Hematopoietic multipotent progenitor cell treated with erythropoietin and hydrocortisone succinate and interleukin-3 and kit ligand, for 4 days (in vitro differentiated cells): ENCODE measurements around the gene SLC5A11.
"Not testable (repeated sequence)": the region's sequence is repeated elsewhere in the genome, so short reads cannot be mapped to it uniquely, and the experiment has no call there.

Source experiments
- DNase-seq: peaks from one replicate; pipeline ENCODE4 v3.0.0-alpha.2; 2015

Gene SLC5A11, protein sequence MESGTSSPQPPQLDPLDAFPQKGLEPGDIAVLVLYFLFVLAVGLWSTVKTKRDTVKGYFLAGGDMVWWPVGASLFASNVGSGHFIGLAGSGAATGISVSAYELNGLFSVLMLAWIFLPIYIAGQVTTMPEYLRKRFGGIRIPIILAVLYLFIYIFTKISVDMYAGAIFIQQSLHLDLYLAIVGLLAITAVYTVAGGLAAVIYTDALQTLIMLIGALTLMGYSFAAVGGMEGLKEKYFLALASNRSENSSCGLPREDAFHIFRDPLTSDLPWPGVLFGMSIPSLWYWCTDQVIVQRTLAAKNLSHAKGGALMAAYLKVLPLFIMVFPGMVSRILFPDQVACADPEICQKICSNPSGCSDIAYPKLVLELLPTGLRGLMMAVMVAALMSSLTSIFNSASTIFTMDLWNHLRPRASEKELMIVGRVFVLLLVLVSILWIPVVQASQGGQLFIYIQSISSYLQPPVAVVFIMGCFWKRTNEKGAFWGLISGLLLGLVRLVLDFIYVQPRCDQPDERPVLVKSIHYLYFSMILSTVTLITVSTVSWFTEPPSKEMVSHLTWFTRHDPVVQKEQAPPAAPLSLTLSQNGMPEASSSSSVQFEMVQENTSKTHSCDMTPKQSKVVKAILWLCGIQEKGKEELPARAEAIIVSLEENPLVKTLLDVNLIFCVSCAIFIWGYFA

DNA sequence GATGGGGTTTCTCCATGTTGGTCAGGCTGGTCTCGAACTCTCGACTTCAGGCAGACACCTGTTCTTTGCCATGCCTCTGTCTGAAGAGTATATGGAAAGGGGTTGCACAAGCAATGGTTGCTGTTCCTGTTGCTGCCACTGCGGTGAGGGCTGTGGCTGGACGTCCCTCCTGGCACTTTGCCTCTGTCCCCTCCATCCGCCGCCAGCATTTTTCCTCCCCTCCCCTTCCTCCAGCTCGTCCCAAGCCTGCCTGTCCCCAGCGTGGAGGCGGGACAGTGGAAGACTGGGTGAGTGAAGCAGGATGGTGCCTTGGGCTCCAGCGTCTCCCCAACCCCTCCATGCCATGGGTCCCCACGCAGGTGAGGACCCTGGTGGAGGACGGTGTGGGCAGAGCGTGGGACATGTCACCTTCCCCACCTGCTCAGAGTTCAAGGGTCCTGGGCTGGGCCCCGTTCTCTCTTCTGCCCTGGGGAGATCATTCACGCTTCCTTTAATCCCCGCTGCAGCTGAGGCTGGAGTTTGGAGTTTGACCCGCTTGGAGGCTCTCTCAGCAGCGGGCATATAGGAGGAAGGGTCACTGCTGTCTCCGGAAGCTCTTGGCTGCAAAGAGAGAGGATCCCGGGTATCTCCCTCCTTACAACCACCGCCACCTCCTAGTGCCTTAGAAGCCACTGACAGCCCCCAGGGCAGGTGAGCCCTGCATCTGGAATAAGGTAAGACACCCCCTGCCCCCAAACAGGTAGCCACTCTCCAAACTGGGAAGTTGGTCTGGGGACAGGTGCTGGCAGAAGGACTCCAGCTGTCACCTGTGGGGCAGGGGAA is at the start of gene SLC5A11:
Gene SLC5A11 (plus strand): TSS at position 238 of the 822 bp plus-strand sequence. CDS start 12,681 bp downstream, outside the sequence.
- DNase-seq = no peak

DNA sequence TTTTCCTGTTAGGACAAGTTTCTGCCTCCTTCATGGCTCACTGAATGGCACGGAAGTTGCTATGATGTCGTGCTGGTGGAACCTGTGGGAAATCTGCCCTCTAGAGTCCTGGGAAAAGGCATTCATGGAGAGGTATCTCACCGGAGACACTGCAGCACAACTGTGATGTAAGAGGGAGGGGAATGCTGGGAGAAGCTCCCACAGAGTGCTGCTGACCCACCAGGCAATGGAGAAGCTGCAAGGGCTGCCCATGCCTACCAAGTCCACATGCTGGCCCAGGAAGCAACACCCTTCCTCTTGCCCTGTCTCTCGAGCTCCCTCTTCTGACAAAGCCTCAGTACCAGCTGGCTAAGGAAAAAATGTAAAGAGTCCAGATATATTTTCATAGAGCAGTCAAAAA is 45.2 kb upstream of the SLC5A11 start:
- peak; percentile 24 for DNase-seq

DNA sequence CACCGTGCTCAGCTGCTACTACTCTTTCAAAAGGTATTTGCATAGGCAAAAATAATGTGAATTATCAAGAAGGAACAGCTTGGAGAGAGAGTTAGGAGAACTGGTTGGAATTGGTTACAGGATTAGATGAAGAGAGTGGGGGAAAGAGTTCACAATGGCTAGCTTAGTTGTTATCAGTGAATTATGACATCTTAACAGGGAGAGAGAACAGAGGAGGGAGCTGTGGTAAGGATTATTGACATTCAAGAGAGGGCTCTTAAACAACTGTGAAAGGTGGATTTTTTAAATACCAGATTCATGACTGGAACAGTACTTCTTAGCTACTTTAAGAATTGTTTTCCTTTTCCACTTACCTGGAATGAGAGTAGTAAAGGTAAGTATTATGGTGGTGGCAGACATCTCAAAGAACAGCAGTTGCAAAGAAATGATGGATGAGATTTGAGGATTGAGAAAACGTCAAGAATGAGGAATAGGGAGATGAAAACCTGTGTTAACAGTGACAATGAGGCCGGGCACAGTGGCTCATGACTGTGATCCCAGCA is 43.9 kb upstream of the SLC5A11 start:
- DNase-seq = no peak

DNA sequence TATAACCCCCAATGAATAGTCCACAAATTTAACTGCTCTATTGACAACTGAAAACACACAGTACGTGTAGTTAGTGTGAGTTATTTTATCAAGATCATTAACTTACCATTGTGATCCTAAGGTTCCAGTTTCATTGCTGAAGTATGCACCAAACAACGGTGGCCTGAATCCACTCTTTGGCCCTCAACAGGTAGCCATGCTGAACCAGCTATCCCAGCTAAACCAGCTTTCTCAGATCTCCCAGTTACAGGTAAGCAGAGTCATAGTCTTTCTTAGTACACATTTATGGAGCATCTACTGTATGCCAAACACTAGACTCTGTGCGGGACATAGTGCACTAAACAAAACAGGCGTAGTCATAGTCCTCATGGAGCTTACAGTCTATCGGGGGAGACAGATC is 40.3 kb upstream of the SLC5A11 start:
- DNase-seq = no peak

DNA sequence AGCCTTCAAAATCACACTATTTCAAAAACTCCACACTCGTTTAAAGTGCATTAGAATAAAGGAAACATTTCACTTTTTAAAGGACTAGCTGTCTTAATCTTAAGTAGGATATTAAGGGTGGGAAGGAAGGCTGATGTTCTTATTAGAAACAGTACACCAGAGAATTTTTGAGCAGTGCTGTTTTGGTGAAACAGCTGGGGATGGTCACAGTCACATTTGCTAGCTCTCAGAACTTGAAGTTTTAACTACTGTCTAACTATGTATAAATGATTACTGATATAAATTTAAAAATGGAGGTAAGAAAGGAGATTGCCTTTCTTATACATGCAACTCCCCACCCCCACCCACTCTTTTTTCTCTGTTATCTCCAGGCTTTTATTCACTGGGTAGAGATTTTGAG is 38.5 kb upstream of the SLC5A11 start:
- no peak for DNase-seq

DNA sequence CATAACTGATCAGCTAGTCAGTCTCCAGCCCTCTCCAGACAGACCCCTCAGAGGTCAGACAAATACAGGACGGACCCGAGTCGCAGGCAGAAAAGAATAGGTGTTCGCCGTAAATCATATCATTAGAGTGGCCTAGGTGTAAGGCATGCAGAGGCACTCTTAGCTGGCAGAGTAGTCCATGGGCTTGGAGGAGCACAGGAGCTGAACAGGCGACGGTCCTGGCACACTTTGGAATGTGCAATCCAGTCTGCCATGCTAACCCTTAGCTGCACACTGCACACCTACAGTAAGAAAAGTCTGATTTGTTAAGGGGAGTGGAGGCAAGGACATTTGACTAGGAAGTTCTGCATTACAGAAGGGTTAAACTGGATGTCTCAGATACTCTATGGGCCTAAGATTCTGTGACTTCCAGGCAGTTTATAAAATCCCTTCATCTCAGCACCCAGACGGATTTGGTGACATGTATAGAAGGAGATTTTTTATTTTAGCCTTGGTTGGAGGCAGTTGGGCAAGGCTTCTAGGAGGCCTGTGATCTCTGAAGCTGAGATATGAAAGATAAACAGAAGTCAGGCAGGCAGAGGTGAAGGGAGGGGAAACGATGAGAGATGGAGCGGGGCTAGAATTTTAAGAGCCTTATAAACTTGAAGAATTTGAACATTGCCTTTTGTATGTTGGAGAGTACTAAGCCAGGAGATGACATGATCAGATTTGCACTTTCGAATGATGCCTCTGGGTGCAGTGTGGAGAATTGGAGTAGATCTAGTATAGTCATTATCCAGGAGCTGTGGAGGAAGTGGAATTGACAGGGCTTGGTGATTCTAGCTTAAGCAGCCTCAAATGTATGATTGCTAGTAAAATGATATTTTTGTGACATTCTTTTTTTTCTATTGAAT is 34.6 kb upstream of the SLC5A11 start:
- peak; percentile 10 for DNase-seq

DNA sequence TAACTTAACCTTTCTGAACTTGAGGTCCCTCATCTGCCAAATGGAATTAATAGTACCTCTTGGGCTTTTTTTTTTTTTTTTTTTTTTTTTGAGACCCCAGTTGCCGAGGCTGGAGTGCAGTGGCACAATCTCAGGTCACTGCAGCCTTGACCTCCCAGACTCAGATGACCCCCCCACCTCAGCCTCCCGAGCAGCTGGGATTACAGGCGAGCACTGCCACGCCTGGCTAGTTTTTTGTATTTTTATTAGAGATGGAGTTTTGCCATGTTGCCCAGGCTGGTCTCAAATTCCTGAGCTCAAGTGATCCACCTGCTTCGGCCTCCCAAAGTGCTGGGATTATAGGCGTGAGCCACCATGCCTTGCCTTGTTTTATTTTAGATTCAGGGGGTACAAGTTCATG is 33.0 kb upstream of the SLC5A11 start:
- DNase-seq = not testable (repeated sequence)

DNA sequence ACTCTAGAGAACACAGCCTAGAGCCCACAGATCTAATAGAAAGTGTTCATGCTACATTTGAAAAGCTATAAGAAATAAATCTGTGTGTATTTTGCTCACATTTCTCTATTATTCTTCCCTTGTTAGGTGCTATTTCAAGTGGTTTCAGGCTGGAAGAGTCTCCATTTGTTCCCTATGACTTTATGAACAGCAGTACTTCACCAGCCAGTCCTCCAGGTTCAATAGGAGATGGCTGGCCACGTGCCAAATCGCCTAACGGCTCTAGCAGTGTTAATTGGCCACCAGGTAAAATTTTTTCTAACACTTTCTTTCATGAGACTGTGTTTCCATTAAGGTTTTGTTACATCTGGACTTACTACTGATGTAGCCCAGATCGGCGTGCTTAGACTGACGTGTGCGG is 30.7 kb upstream of the SLC5A11 start:
- no peak for DNase-seq

DNA sequence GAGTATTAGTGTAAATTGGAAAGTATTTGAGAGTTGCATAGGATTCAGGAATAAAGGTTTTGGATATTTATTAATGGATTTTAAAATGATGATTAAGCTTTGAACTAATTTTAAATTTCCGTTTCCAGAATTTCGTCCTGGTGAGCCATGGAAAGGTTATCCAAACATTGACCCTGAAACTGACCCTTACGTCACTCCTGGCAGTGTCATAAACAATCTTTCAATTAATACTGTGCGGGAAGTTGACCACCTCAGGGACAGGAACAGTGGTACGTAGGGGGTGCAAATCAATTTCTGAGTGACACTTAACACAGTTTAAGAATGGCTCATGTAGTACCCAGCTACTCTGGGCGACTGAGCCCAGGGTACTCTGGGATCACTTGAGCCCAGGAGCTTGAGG is 29.1 kb upstream of the SLC5A11 start:
- no peak for DNase-seq

DNA sequence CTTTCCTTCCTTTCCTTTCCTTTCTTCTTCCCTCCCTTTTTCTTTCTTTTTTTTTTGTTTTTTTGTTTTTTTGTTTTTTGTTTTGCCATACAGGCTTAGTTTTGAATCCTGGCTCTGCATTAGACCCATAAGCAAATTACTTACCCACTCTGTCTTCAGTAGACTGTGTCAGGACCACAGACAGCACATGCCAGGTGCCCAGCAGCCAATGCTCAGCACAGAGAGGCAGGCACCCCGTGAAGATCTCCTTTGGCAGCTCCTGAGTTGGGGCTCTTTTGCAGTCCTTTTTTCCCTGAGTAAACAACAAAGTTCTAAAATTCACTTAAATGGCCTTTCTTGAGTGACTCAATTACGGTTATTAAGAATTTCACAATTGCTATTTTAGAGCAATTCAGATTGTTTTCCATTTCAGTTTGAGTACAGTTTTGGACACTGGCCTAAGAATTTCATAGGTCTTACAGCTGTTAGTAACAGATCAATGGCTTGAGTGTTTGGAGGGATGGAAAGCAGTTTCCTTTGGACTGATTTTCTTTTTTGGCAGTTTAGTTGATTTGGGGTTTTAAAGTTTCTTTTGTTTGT is 26.2 kb upstream of the SLC5A11 start:
- DNase-seq = no peak

DNA sequence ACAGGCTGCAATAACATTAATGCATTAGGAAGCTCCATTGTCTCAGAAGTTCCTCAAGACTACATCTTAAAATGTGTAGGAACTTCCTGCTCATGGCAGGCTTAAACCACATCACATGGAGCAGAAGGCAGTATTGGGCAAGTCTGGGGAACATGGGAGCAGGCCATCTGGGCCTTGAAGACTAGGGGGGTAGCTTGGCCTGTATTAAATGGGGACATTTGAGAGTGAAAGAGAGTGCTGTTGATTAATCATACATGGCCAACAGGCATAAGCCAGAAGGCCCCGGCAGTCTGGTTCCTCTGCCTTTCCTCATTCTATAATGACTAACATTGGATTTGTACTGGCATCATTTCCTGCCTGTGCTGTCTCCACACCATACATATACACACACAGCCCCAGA is 25.2 kb upstream of the SLC5A11 start:
- DNase-seq = peak; percentile 10

DNA sequence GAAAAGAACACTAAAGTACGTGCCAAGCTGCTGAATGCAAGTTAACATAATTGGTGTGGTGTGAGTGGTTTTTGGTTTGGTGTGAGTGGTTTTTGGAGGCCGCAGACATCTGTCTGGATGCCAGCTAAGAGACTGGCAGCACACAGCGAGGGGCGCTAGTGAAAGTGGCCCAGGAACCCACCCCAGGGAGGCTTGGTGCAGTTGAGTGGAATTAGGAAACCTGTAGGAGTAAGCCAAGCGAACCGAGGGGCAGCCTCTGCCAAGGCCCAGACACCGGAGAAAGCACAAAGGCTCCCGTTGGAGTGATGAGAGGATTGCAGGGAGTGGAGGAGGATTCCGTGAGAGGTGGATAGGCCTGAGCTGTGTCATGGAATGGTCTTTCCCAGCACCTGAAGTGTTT is 24.6 kb upstream of the SLC5A11 start:
- DNase-seq = no peak

DNA sequence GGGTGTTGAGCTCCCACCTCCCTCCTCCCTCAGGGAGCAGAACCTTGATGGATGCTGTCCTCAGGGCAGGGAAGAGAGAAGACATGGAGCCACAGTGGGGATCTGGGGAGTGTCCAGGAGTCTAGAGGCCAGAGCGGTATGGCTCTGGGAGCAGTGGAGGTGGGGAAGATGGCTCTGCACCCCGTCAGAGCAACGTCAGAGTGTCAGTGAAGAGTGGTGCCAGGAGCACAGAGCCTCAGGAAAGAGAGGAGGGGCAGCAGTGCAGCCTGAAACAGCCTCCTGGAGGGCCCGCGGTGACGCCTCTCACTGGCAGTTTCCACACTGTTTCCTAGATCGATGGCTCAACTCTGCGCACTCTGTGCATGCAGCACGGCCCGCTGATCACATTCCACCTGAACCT is 23.2 kb upstream of the SLC5A11 start:
- DNase-seq = no peak

DNA sequence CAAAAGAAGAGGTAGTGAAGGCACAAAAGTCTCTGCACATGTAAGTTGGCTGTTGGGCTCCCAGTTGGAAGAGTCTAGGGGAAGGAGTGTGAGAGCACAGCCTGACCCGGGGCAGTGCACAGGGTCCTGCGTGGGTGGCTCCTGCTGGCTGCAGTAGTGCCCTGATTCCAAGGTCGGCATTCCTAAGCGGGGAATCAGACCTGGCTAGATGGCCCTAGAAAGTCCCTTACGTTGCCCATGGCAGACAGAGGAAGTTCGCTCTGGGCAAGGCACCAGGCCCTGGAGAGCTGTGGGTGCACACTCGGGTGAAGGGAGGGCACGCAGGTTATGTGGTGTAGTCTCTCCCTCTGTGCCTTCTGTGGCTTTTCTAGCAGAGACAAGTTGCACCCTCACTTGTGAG is 22.8 kb upstream of the SLC5A11 start:
- DNase-seq = no peak

DNA sequence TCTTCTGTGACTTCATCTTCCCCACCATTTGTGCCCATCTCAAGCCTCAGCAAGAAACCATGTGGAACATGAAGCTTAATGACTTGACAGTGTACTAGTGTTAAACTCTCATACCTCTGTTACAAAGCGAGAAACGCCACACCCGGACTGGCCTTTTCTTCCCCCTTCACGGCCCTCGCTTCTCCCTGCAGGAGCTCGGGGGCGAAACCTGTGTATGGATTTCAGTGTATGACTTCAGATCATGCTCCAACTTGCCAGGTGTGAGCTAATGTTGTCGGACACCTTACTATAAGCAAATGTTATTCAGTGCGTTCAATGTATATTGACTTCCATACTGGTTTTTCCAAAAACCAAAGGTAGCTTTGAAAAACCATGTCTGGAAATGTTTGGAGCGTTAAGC is 20.1 kb upstream of the SLC5A11 start:
- DNase-seq = no peak

DNA sequence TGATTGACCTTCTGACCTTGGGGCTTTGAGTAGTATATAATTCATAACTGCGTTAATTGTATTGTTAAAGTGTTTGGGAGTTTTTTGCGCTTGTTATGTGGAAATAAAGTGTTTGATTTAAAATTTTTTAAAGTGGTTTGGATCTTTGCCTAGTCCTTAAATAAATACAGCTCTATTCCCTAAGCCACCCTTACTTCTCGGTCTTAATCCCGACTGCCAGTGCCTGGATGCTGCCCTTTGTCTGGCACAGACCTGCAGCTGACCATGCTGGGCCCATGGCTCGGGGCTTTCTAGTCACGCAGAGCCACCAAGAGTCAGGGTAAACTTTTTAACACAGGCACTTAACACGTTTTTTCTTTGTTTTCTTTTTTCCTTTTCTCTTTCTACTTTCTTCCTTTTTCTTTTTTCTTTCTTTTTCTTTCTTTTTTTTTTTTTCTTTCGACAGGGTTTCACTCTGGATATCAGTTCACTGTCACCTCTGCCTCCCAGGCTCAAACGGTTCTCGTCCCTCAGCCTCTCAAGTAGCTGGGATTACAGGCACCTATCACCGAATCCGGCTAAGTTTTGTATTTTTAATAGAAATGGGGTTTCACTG is 19.6 kb upstream of the SLC5A11 start:
- no peak for DNase-seq

DNA sequence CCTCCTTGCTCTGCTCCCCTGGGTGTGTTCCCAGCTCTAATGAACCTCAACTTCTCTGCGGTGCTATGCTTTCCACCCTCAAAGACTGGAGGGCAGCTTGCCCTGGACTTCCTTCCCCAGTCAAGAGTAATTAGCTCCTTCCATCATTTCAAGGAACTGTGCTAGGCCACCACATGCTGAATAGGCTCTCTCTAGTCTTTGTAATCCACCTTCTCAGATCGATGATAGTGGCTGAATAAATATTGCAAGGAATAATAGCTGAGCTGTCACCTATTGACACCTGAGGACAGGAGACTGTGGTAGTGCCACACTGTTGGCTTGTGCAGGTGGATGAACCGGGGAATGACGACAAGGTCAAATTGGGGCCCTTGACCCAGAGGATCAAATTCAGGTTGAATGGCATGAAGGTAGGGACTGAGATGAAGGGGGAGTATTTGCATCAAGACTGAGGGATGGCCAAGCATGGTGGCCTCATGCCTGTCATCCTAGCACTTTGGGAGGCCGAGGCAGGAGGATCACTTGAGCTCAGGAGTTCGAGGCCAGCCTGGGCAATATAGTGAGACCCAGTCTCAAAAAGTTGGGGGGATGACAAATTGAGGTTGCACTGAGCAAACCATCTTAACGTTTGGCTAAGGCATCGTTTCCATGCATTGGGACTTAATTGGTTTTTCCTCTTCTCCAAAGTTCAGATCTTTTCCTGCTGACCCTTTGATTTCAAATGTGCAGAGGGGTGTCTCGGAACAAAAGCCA is 18.8 kb upstream of the SLC5A11 start:
- no peak for DNase-seq

DNA sequence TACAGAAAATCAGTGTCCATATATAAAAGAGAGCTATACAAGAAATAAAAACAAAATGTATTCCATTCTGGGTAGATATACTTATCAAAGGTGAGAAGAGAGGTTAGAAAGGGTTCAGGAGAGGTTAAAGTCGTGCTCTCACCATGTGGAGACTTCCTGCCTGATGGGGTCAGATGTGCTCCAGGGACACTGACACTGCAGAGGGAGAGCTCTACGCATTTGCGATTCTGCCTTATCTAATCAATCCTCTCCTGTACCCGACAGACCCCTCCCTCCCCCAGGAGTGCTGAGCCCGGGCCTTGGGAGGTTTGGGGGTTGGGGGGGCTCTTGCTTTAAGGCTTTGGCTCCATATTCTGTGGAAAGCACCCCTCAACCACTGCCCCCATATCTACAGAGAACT is 16.6 kb upstream of the SLC5A11 start:
- peak; percentile 23 for DNase-seq

DNA sequence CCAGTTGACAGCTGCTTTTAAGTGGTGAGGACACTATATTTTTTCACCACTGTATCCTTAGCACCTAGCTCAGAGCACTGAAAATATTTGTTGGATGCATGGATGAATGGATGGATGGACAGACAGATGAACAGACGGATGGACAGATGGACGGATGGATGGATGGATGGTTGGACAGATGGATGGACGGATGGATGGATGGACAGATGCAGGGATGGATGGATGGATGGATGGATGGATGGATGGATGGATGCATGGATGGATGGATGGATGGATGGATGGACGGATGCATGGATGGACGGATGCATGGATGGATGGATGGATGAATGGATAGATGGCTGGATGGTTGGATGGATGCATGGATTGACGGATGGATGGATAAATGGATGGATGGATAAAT is 12.4 kb upstream of the SLC5A11 start:
- no peak for DNase-seq

DNA sequence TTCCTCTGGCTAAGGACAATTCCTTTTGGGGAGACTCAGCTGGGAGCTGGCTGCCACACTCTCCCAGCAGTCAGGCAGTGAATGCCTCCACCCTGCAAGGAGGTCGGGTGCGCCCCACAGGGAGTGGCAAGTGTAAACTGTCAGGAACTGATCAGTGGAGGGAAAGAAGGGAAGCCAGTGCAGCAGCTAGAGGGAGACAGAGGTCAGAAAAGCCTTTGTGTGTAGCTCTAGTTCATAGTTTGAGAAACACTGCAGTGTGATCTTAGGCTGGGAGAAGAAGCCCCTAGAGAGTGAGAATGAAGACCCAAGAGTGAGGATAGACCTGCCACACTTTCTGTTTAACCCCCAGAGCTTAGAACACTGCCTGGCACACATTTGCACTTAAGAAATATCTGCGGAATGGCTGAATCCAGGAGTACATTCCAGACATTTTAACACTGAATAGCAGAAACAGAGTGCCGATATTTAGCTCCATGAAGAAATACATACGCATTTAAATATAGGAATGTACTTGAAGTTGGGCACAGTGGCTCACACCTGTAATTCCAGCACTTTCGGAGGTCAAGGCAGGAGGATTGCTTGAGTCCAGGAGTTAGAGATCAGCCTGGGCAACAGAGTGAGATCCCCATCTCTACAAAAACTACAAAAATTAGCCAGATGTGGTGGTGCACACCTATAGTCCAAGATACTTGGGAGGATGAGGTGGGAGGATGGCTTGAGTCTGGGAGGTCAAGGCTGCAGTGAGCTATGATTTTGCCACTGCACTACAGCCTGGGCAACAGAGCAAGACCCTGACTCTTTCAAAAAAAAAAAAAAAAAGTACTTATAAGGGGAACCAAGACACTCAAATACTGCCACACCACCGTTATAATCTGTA is 11.1 kb upstream of the SLC5A11 start:
- peak; percentile 85 for DNase-seq
